Gastrocnemius medialis (tissue), 4 donors: Measurements from ENCODE around the gene ANGPTL7. TPM values are rescaled to one million over a fixed set of nuclear protein-coding genes. Genes with fewer than 3 reads are reported as not detected.

Experiments used
- ATAC-seq, 2 donors: fragments of 150-250 bp; one replicate each; pipeline ENCODE4 v1.9.1; 2016
- DNase-seq, 2 donors: peaks; one replicate each; pipeline ENCODE4 v3.0.0-alpha.2; 2019
- H3K27ac ChIP-seq, 4 donors: fragments of 200-600 bp; sonication (generic); 1 replicate in 1 of 4; 2 replicates in 3 of 4; pipeline ENCODE4 v1.5.1; 2016 to 2018; ENCODE audit warnings: mild to moderate bottlenecking in 2 of 4, moderate library complexity in 1 of 4
- H3K27me3 ChIP-seq, 3 donors: fragments of 200-600 bp; sonication (generic) in 2 of 3; 1 replicate in 1 of 3; 2 replicates in 2 of 3; pipeline versions ENCODE4 v1.5.1 to v1.6.0; 2016 to 2019; ENCODE audit warnings: mild to moderate bottlenecking in 1 of 3, moderate library complexity in 1 of 3
- H3K36me3 ChIP-seq, 2 donors: fragments of 200-600 bp; sonication (generic) in 1 of 2; one replicate each; pipeline ENCODE4 v1.5.1; 2017 to 2018
- H3K4me1 ChIP-seq, 2 donors: fragments of 200-600 bp; sonication (generic) in 1 of 2; one replicate each; pipeline ENCODE4 v1.5.1; 2016 to 2017; ENCODE audit warnings: mild to moderate bottlenecking in 2 of 2
- H3K4me3 ChIP-seq, 4 donors: fragments of 200-600 bp; sonication (generic) in 3 of 4; 1 replicate in 1 of 4; 2 replicates in 3 of 4; pipeline ENCODE4 v1.5.1; 2016 to 2019; ENCODE audit warnings: mild to moderate bottlenecking in 2 of 4
- H3K9me3 ChIP-seq, 3 donors: fragments of 200-600 bp; sonication (generic) in 2 of 3; 1 replicate in 1 of 3; 2 replicates in 2 of 3; pipeline ENCODE4 v1.5.1; 2016 to 2019
- POLR2A ChIP-seq, 2 donors: fragments of 450-650 bp; IDR thresholded peaks; one replicate each; pipeline ENCODE4 v1.6.1; 2017; ENCODE audit warnings: antibody characterized with exemption in 2 of 2, mild to moderate bottlenecking in 2 of 2, moderate library complexity in 2 of 2
- in situ Hi-C, 4 donors: fragments of 200-750 bp; cut with MboI; loops; one replicate each; pipeline versions ENCODE4 v1.15.0 to v1.8.0; 2017; ENCODE audit warnings: low sequenced_read_pairs in 4 of 4
- intact Hi-C: fragments of 100-400 bp; cut with DNase I; formaldehyde crosslinking; loops from one replicate; pipeline ENCODE4 v1.15.1; 2023; ENCODE audit warnings: low total_unique reads
- total RNA-seq, 4 donors: library from RNA; depleted of rRNA; stranded (reverse); fragments of >200 nt; gene quantifications; one replicate each; pipeline versions ENCODE4 v1.1.0 to v1.2.3, GENCODE V29; 2016
- TF ChIP-seq, protein P1 (sequence below), 5 experiments: fragments of 450-650 bp in 3 of 5; fragments of 200-600 bp in 2 of 5; sonication (generic) in 2 of 5; IDR thresholded peaks in 4 of 5; conservative IDR thresholded peaks in 1 of 5; 1 replicate in 4 of 5; 2 replicates in 1 of 5; pipeline ENCODE4 v1.5.1; 2016 to 2019; ENCODE audit warnings: antibody characterized with exemption in 5 of 5, mild to moderate bottlenecking in 3 of 5, moderate library complexity in 3 of 5

The ANGPTL7 gene
- total RNA-seq, 4 donors from 2014 or later = 0.56 to 30.7 (median 3.3) TPM

DNA sequence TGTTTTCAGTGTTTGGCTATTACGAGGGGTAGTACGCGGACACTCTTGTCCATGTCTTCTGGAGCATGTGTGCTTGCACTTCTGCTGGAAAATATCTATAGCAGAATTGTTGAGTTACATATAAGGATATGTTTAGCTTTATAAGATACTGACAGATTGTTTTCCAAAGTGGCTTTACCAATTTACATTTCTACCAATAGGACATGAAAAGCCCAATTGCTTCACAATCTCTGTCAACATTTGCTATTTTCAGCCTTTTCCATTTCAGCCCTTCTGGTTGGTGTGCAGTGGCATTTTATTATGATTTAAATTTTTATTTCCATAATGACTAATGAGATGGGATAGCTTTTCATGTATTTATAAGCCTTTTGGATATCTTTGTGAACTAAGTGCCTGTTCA, 6.3 kb upstream of the ANGPTL7 start:
- TF ChIP-seq, protein P1, sequence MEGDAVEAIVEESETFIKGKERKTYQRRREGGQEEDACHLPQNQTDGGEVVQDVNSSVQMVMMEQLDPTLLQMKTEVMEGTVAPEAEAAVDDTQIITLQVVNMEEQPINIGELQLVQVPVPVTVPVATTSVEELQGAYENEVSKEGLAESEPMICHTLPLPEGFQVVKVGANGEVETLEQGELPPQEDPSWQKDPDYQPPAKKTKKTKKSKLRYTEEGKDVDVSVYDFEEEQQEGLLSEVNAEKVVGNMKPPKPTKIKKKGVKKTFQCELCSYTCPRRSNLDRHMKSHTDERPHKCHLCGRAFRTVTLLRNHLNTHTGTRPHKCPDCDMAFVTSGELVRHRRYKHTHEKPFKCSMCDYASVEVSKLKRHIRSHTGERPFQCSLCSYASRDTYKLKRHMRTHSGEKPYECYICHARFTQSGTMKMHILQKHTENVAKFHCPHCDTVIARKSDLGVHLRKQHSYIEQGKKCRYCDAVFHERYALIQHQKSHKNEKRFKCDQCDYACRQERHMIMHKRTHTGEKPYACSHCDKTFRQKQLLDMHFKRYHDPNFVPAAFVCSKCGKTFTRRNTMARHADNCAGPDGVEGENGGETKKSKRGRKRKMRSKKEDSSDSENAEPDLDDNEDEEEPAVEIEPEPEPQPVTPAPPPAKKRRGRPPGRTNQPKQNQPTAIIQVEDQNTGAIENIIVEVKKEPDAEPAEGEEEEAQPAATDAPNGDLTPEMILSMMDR (IDR thresholded peaks at IDR 0.05 in 4 of 5, conservative IDR thresholded peaks at IDR 0.05 in 1 of 5) = no peak
- TF ChIP-seq POLR2A (IDR thresholded peaks at IDR 0.05) = no peak
- Histone ChIP-seq H3K36me3 (no peaks in the 10 kb centered on the region), H3K27me3 (no peaks in the 10 kb centered on the region), H3K9me3 (no peaks in the 10 kb centered on the region), H3K27ac (no peak overlapping the region), H3K4me1 (peaks cover 15 to 20% of the 10 kb centered on the region in 2 donors), H3K4me3 (no peak overlapping the region)
- in situ Hi-C loops = no loop called here
- intact Hi-C loops = no loop called here
- DNase-seq (no peak), ATAC-seq (no peak)

GRCh38 chr1:11184973-11185372, 4.2 kb upstream of the ANGPTL7 start:
- Histone ChIP-seq H3K27ac (no peak overlapping the region), H3K36me3 (peaks cover 0 to 2% of the 10 kb centered on the region in 2 donors), H3K27me3 (no peaks in the 10 kb centered on the region), H3K4me1 (peaks cover 8 to 15% of the 10 kb centered on the region in 2 donors), H3K4me3 (no peak overlapping the region), H3K9me3 (no peaks in the 10 kb centered on the region)
- intact Hi-C loops = no loop called here
- in situ Hi-C loops = no loop called here
- ATAC-seq = no peak
- TF ChIP-seq, protein P1 (IDR thresholded peaks at IDR 0.05 in 4 of 5, conservative IDR thresholded peaks at IDR 0.05 in 1 of 5) = no peak
- no peak for TF ChIP-seq POLR2A (IDR thresholded peaks at IDR 0.05)
- DNase-seq = peak in 1 of 2 donors; percentile 31

DNA sequence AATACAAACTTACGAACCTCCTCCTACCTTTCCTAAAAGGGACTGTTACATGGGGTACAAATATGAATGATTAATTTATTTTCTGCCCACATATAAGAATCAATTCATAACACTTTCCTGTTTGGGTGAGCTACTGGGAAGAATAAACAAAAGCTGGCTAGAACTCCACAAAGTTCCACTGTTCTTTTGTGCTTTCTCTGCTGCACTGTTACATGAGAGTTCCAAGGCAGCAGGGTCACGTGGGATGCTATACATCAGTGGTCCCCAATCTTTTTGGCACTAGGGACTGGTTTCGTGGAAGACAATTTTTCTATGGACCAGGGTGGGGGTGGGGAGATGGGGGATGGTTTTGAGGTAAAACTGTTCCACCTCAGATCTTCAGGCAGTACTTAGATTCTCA, 2.2 kb upstream of the ANGPTL7 start:
- Histone ChIP-seq H3K36me3 (peaks cover 0 to 9% of the 10 kb centered on the region in 2 donors), H3K27ac (no peak overlapping the region), H3K9me3 (no peaks in the 10 kb centered on the region), H3K27me3 (no peaks in the 10 kb centered on the region), H3K4me3 (no peak overlapping the region), H3K4me1 (peaks cover 8 to 15% of the 10 kb centered on the region in 2 donors)
- in situ Hi-C loops = no loop called here
- no peak for TF ChIP-seq POLR2A (IDR thresholded peaks at IDR 0.05)
- TF ChIP-seq, protein P1 (IDR thresholded peaks at IDR 0.05 in 4 of 5, conservative IDR thresholded peaks at IDR 0.05 in 1 of 5) = no peak
- DNase-seq = no peak
- ATAC-seq = no peak
- intact Hi-C loops = no loop called here

DNA sequence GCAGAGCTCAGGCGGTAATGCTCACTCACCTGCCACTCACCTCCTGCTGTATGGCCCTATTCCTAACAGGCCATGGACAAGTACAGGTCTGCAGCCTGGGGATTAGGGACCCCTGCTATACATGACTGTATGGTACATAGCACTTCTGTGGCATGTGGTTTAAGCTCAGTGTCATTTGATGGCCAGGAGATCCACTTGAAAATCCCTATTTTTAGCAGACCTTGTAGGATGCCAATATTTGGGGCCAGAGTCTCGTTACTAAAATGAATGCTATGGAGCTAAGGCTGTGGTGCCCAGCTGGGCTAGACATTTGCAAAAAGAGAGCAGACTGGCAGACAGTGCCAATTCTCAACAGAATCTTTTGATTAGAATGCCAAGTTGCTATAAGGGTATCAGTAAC, 1.7 kb upstream of the ANGPTL7 start:
- TF ChIP-seq POLR2A (IDR thresholded peaks at IDR 0.05) = no peak
- TF ChIP-seq, protein P1 (IDR thresholded peaks at IDR 0.05 in 4 of 5, conservative IDR thresholded peaks at IDR 0.05 in 1 of 5) = no peak
- H3K4me1 ChIP-seq = peaks cover 8 to 15% of the 10 kb centered on the region in 2 donors
- intact Hi-C loops (no loop called here), in situ Hi-C loops (no loop called here)
- ATAC-seq (no peak), DNase-seq (no peak)
- no peak overlapping the region for H3K27ac ChIP-seq
- H3K4me3 ChIP-seq = no peak overlapping the region
- peaks cover 0 to 12% of the 10 kb centered on the region in 2 donors for H3K36me3 ChIP-seq
- H3K9me3 ChIP-seq = no peaks in the 10 kb centered on the region
- no peaks in the 10 kb centered on the region for H3K27me3 ChIP-seq

- intact Hi-C loops = no loop called here
- Histone ChIP-seq H3K27ac (no peak overlapping the region), H3K36me3 (peaks cover 0 to 12% of the 10 kb centered on the region in 2 donors), H3K4me3 (no peak overlapping the region), H3K27me3 (no peaks in the 10 kb centered on the region), H3K4me1 (peaks cover 8 to 15% of the 10 kb centered on the region in 2 donors), H3K9me3 (no peaks in the 10 kb centered on the region)
- in situ Hi-C loops = no loop called here
- TF ChIP-seq POLR2A (IDR thresholded peaks at IDR 0.05) = no peak
- no peak for ATAC-seq
- no peak for DNase-seq
Measured at GRCh38 chr1:11187931-11188330, 1.2 kb upstream of the ANGPTL7 start.
